Gastrocnemius medialis (tissue), 4 donors: ENCODE data around the gene CYGB. TPM values are rescaled to one million over a fixed set of nuclear protein-coding genes. Genes with fewer than 3 reads are reported as not detected.
"Not testable (repeated sequence)": the region's sequence is repeated elsewhere in the genome, so short reads cannot be mapped to it uniquely, and the experiment has no call there.

Experiments
- ATAC-seq, 2 donors: fragments of 150-250 bp; one replicate each; pipeline ENCODE4 v1.9.1; 2016
- DNase-seq, 2 donors: peaks; one replicate each; pipeline ENCODE4 v3.0.0-alpha.2; 2019
- H3K27ac ChIP-seq, 4 donors: fragments of 200-600 bp; sonication (generic); 1 replicate in 1 of 4; 2 replicates in 3 of 4; pipeline ENCODE4 v1.5.1; 2016 to 2018; ENCODE audit warnings: mild to moderate bottlenecking in 2 of 4, moderate library complexity in 1 of 4
- H3K27me3 ChIP-seq, 3 donors: fragments of 200-600 bp; sonication (generic) in 2 of 3; 1 replicate in 1 of 3; 2 replicates in 2 of 3; pipeline versions ENCODE4 v1.5.1 to v1.6.0; 2016 to 2019; ENCODE audit warnings: mild to moderate bottlenecking in 1 of 3, moderate library complexity in 1 of 3
- H3K36me3 ChIP-seq, 2 donors: fragments of 200-600 bp; sonication (generic) in 1 of 2; one replicate each; pipeline ENCODE4 v1.5.1; 2017 to 2018
- H3K4me1 ChIP-seq, 2 donors: fragments of 200-600 bp; sonication (generic) in 1 of 2; one replicate each; pipeline ENCODE4 v1.5.1; 2016 to 2017; ENCODE audit warnings: mild to moderate bottlenecking in 2 of 2
- H3K4me3 ChIP-seq, 4 donors: fragments of 200-600 bp; sonication (generic) in 3 of 4; 1 replicate in 1 of 4; 2 replicates in 3 of 4; pipeline ENCODE4 v1.5.1; 2016 to 2019; ENCODE audit warnings: mild to moderate bottlenecking in 2 of 4
- H3K9me3 ChIP-seq, 3 donors: fragments of 200-600 bp; sonication (generic) in 2 of 3; 1 replicate in 1 of 3; 2 replicates in 2 of 3; pipeline ENCODE4 v1.5.1; 2016 to 2019
- POLR2A ChIP-seq, 2 donors: fragments of 450-650 bp; IDR thresholded peaks; one replicate each; pipeline ENCODE4 v1.6.1; 2017; ENCODE audit warnings: antibody characterized with exemption in 2 of 2, mild to moderate bottlenecking in 2 of 2, moderate library complexity in 2 of 2
- in situ Hi-C, 4 donors: fragments of 200-750 bp; cut with MboI; loops; one replicate each; pipeline versions ENCODE4 v1.15.0 to v1.8.0; 2017; ENCODE audit warnings: low sequenced_read_pairs in 4 of 4
- intact Hi-C: fragments of 100-400 bp; cut with DNase I; formaldehyde crosslinking; loops from one replicate; pipeline ENCODE4 v1.15.1; 2023; ENCODE audit warnings: low total_unique reads
- total RNA-seq, 4 donors: library from RNA; depleted of rRNA; stranded (reverse); fragments of >200 nt; gene quantifications; one replicate each; pipeline versions ENCODE4 v1.1.0 to v1.2.3, GENCODE V29; 2016
- TF ChIP-seq, protein P1 (sequence below), 5 experiments: fragments of 450-650 bp in 3 of 5; fragments of 200-600 bp in 2 of 5; sonication (generic) in 2 of 5; IDR thresholded peaks in 4 of 5; conservative IDR thresholded peaks in 1 of 5; 1 replicate in 4 of 5; 2 replicates in 1 of 5; pipeline ENCODE4 v1.5.1; 2016 to 2019; ENCODE audit warnings: antibody characterized with exemption in 5 of 5, mild to moderate bottlenecking in 3 of 5, moderate library complexity in 3 of 5

Gene CYGB
- total RNA-seq, 4 donors from 2014 or later = 8.1 to 19.7 (median 10.6) TPM

GRCh38 chr17:76560036-76560876 is 22.7 kb upstream of the CYGB start:
- Histone ChIP-seq H3K36me3 (peaks cover 0 to 17% of the 10 kb centered on the region in 2 donors), H3K4me3 (peak overlapping the region in 1 of 4 donors; percentile 83), H3K27me3 (no peaks in the 10 kb centered on the region), H3K9me3 (no peaks in the 10 kb centered on the region), H3K27ac (peak overlapping the region; percentile 89 to 97 (median 94)), H3K4me1 (peaks cover 41 to 50% of the 10 kb centered on the region in 2 donors)
- no peak for TF ChIP-seq POLR2A (IDR thresholded peaks at IDR 0.05)
- TF ChIP-seq, protein P1, sequence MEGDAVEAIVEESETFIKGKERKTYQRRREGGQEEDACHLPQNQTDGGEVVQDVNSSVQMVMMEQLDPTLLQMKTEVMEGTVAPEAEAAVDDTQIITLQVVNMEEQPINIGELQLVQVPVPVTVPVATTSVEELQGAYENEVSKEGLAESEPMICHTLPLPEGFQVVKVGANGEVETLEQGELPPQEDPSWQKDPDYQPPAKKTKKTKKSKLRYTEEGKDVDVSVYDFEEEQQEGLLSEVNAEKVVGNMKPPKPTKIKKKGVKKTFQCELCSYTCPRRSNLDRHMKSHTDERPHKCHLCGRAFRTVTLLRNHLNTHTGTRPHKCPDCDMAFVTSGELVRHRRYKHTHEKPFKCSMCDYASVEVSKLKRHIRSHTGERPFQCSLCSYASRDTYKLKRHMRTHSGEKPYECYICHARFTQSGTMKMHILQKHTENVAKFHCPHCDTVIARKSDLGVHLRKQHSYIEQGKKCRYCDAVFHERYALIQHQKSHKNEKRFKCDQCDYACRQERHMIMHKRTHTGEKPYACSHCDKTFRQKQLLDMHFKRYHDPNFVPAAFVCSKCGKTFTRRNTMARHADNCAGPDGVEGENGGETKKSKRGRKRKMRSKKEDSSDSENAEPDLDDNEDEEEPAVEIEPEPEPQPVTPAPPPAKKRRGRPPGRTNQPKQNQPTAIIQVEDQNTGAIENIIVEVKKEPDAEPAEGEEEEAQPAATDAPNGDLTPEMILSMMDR (IDR thresholded peaks at IDR 0.05 in 4 of 5, conservative IDR thresholded peaks at IDR 0.05 in 1 of 5) = no peak
- in situ Hi-C loops = loop anchor here in 1 of 4 donors (25.0 kb wide), 1 partner anchor 152 kb away; the partner anchor contains the start of gene MXRA7
- no peak for ATAC-seq
- intact Hi-C loops = no loop called here
- DNase-seq = no peak

GRCh38 chr17:76559460-76559859 is 22.0 kb upstream of the CYGB start:
- Histone ChIP-seq H3K4me1 (peaks cover 41 to 54% of the 10 kb centered on the region in 2 donors), H3K27ac (peak overlapping the region; percentile 89 to 97 (median 94)), H3K4me3 (peak overlapping the region in 3 of 4 donors; percentile 83 to 100 (median 85))
- H3K9me3 ChIP-seq, H3K27me3 ChIP-seq, DNase-seq, H3K36me3 ChIP-seq, ATAC-seq: not testable (repeated sequence)
- in situ Hi-C loops = loop anchor here in 1 of 4 donors (25.0 kb wide), 1 partner anchor 153 kb away; the partner anchor contains the start of gene MXRA7
- intact Hi-C loops = loop anchor here (5.0 kb wide), 1 partner anchor 42 kb away; no protein-coding TSS in a partner anchor

GRCh38 chr17:76558198-76559095 is 20.9 kb upstream of the CYGB start:
- Histone ChIP-seq H3K36me3 (peaks cover 0 to 9% of the 10 kb centered on the region in 2 donors), H3K4me1 (peaks cover 40 to 62% of the 10 kb centered on the region in 2 donors), H3K9me3 (no peaks in the 10 kb centered on the region), H3K27ac (peak overlapping the region; percentile 89 to 97 (median 94)), H3K27me3 (no peaks in the 10 kb centered on the region), H3K4me3 (peak overlapping the region; percentile 79 to 100 (median 84))
- peak; percentile 17 to 32 for ATAC-seq
- in situ Hi-C loops = loop anchor here in 1 of 4 donors (25.0 kb wide), 1 partner anchor 154 kb away; the partner anchor contains the start of gene MXRA7
- intact Hi-C loops = loop anchor here (5.0 kb wide), 1 partner anchor 41 kb away; no protein-coding TSS in a partner anchor
- DNase-seq = no peak
- TF ChIP-seq, protein P1 (IDR thresholded peaks at IDR 0.05 in 4 of 5, conservative IDR thresholded peaks at IDR 0.05 in 1 of 5) = peak in 4 of 5 experiments; percentile 33 to 66 (median 40)
- TF ChIP-seq POLR2A (IDR thresholded peaks at IDR 0.05) = no peak

- ATAC-seq (peak; percentile 86 to 89), DNase-seq (peak; percentile 93 to 94)
- H3K4me1 ChIP-seq = peaks cover 36 to 62% of the 10 kb centered on the region in 2 donors
- intact Hi-C loops (loop anchor here (1.0 to 5.0 kb wide), 3 partner anchors 28 to 375 kb away; partner anchors contain the start of gene ST6GALNAC2), in situ Hi-C loops (loop anchor here in 1 of 4 donors (25.0 kb wide), 1 partner anchor 155 kb away; the partner anchor contains the start of gene MXRA7)
- H3K27ac ChIP-seq = peak overlapping the region; percentile 89 to 97 (median 94)
- H3K4me3 ChIP-seq = peak overlapping the region; percentile 79 to 100 (median 84)
- peak; percentile 93 to 96 for TF ChIP-seq POLR2A (IDR thresholded peaks at IDR 0.05)
- TF ChIP-seq, protein P1 (IDR thresholded peaks at IDR 0.05 in 4 of 5, conservative IDR thresholded peaks at IDR 0.05 in 1 of 5) = peak; percentile 69 to 85 (median 71)
- H3K9me3 ChIP-seq = no peaks in the 10 kb centered on the region
- H3K36me3 ChIP-seq = peaks cover 0 to 9% of the 10 kb centered on the region in 2 donors
- no peaks in the 10 kb centered on the region for H3K27me3 ChIP-seq
Observed at GRCh38 chr17:76557368-76558197, 20.1 kb upstream of the CYGB start.
